Activated T-cell treated with anti-CD3 and anti-CD28 coated beads for 1 hour (primary cell): ENCODE data around the gene KCTD2.
"Not testable (repeated sequence)": the region's sequence is repeated elsewhere in the genome, so short reads cannot be mapped to it uniquely, and the experiment has no call there.

Experiments
- DNase-seq: peaks from one replicate; pipeline ENCODE4 v3.0.0-alpha.2; 2020; ENCODE audit warnings: low read depth

Gene KCTD2

GRCh38 chr17:75046407-75047289 is at the start of gene KCTD2, which contains the start of gene ATP5PD:
TSS of gene KCTD2 (plus strand) at chr17:75047225. CDS start at chr17:75047251, 26 bp downstream.
TSS of gene ATP5PD (minus strand) at chr17:75046969. CDS start at chr17:75042650, 4,319 bp downstream.
- peak; percentile 87 for DNase-seq

GRCh38 chr17:74998783-74999182 is 48.2 kb upstream of the KCTD2 start:
- no peak for DNase-seq

- DNase-seq, result no peak
Observed at GRCh38 chr17:74999523-74999922, 47.5 kb upstream of the KCTD2 start.

- DNase-seq, result no peak
Observed at GRCh38 chr17:75001915-75002843, 44.8 kb upstream of the KCTD2 start.

- DNase-seq, result no peak
Observed at GRCh38 chr17:75003070-75003956, 43.7 kb upstream of the KCTD2 start.

- DNase-seq, result no peak
Observed at GRCh38 chr17:75003957-75004355, 43.1 kb upstream of the KCTD2 start.

- DNase-seq, result no peak
Observed at GRCh38 chr17:75004371-75004770, 42.7 kb upstream of the KCTD2 start.

GRCh38 chr17:75005291-75005690 is 41.7 kb upstream of the KCTD2 start:
- DNase-seq, result no peak

GRCh38 chr17:75006084-75006483 is 40.9 kb upstream of the KCTD2 start:
- not testable (repeated sequence) for DNase-seq

- DNase-seq, result no peak
Observed at GRCh38 chr17:75006653-75007052, 40.4 kb upstream of the KCTD2 start.

- DNase-seq, result no peak
Observed at GRCh38 chr17:75008373-75008772, 38.7 kb upstream of the KCTD2 start.

- no peak for DNase-seq
Observed at GRCh38 chr17:75009139-75009724, 37.8 kb upstream of the KCTD2 start.

GRCh38 chr17:75010683-75011400 is 36.2 kb upstream of the KCTD2 start:
- no peak for DNase-seq

- DNase-seq, result no peak
Observed at GRCh38 chr17:75011401-75012095, 35.5 kb upstream of the KCTD2 start.

GRCh38 chr17:75012096-75012345 is 35.0 kb upstream of the KCTD2 start:
- no peak for DNase-seq

GRCh38 chr17:75012346-75013091 is 34.5 kb upstream of the KCTD2 start, which contains the start of gene MRPL58:
TSS of gene MRPL58 (plus strand) at chr17:75012670. CDS start at chr17:75012687, 17 bp downstream.
- DNase-seq, result peak; percentile 65

- no peak for DNase-seq
Observed at GRCh38 chr17:75013092-75013559, 33.9 kb upstream of the KCTD2 start.

- DNase-seq, result no peak
Observed at GRCh38 chr17:75019146-75019545, 27.9 kb upstream of the KCTD2 start.

- DNase-seq, result no peak
Observed at GRCh38 chr17:75019710-75020109, 27.3 kb upstream of the KCTD2 start.
